ENCODE results near the gene TAP1. TPM values are rescaled to one million over a fixed set of nuclear protein-coding genes. Genes with fewer than 3 reads are reported as not detected.
"Not testable (repeated sequence)": the region's sequence is repeated elsewhere in the genome, so short reads cannot be mapped to it uniquely, and the experiment has no call there.

TAP1 gene
- total and polyA plus RNA-seq, 2 of the 4 experiments (the other 2 are of a cell fraction): 20.1 to 27.6 TPM

DNA sequence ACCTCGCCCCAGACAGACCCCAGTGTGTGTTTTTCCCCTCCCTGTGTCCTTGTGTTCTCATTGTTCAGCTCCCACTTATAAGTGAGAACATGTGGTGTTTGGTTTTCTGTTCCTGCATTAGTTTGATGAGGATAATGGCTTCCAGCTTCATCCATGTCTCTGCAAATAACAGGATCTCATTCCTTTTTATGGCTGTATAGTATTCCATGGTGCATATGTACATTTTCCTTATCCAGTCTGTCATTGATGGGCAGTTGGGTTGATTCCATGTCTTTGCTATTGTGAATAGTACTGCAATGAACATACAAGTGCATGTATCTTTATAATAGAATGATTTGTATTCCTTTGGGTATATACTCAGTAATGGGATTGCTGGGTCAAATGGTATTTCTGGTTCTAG is 20.4 kb upstream of the TAP1 start:
- H2AK5ac ChIP-seq (ENCODE audit: low read depth, low read length); intact Hi-C loops (cut with micrococcal nuclease); H3K36me3 ChIP-seq (ENCODE audit: control insufficient read depth, insufficient read depth, low read length); H3K18ac ChIP-seq (ENCODE audit: low read depth, low read length); dilution Hi-C loops (cut with HindIII; ENCODE audit: low sequenced_read_pairs, unreplicated experiment); H4K91ac ChIP-seq (ENCODE audit: insufficient read depth, low read depth, low read length); H3K56ac ChIP-seq (ENCODE audit: extremely low read depth, insufficient read depth, low read length); CTCF ChIA-PET; H3K4me2 ChIP-seq (ENCODE audit: low read depth, low read length); H3K23ac ChIP-seq (ENCODE audit: low read depth, low read length); H3K9ac ChIP-seq (ENCODE audit: low read depth, low read length); H2BK120ac ChIP-seq (ENCODE audit: low read depth, low read length); H3K4me1 ChIP-seq (ENCODE audit: control insufficient read depth, insufficient read depth, low read length); H3K27ac ChIP-seq (ENCODE audit: insufficient read depth, low read length); H3K9me3 ChIP-seq (ENCODE audit: control insufficient read depth, insufficient read depth, low read length); H3K4ac ChIP-seq (ENCODE audit: low read depth, low read length); in situ Hi-C loops (cut with MboI; ENCODE audit: low sequenced_read_pairs); H3K9me1 ChIP-seq (ENCODE audit: insufficient read depth, low read length); H2BK15ac ChIP-seq (ENCODE audit: low read depth, low read length); ATAC-seq (ENCODE audit: low read depth); H3K27me3 ChIP-seq (ENCODE audit: control insufficient read depth, insufficient read depth, low read length); POLR2A ChIA-PET (ENCODE audit: unreplicated experiment); BruUV-seq (replicated peaks); H3K79me1 ChIP-seq (ENCODE audit: low read depth in 1 of 2, low read length in 2 of 2); H3K4me3 ChIP-seq (ENCODE audit: insufficient read depth, low read depth, low read length); H2AFZ ChIP-seq (replicated peaks; ENCODE audit: low read length, poor library complexity); H2AK9ac ChIP-seq (replicated peaks; ENCODE audit: low read depth, low read length, poor library complexity); H2BK20ac ChIP-seq (ENCODE audit: low read depth, low read length); DNase-seq; H4K8ac ChIP-seq (ENCODE audit: low read depth in 2 of 2, low read length in 2 of 2); H2BK5ac ChIP-seq (ENCODE audit: low read depth, low read length, poor library complexity, severe bottlenecking); H3K14ac ChIP-seq (replicated peaks; ENCODE audit: low read depth, low read length); H4K5ac ChIP-seq (ENCODE audit: low read depth, low read length); H4K20me1 ChIP-seq (ENCODE audit: insufficient read depth, low read length): not testable (repeated sequence)
- no CpG with 5 or more reads among the region's 1 CpG for WGBS, 2 experiments (ENCODE audit: extremely low coverage in 2 of 2, insufficient read length in 1 of 2)
